Articular chondrocyte of knee joint (primary cell): ENCODE data around the gene NTNG2. TPM values are rescaled to one million over a fixed set of nuclear protein-coding genes. Genes with fewer than 3 reads are reported as not detected.

Source experiments
- total RNA-seq: library from RNA; depleted of rRNA; stranded (reverse); fragments of >200 nt; gene quantifications from 2 replicates; pipeline ENCODE4 v1.2.3, GENCODE V29; 2012

The NTNG2 gene
- total RNA-seq = 32.0 and 40.5 TPM in 2 replicates

GRCh38 chr9:132161743-132162184 is at the start of gene NTNG2:
Gene NTNG2, plus strand, starts transcription at chr9:132162058. Its CDS starts 4,774 bp downstream, at chr9:132166832.

Other genes starting within 250 kb of the NTNG2 start
- 68.6 and 69.4 TPM in 2 replicates for gene MED27, start 82.2 kb upstream of the NTNG2 start, total RNA-seq
- gene SETX, start 192.9 kb downstream of the NTNG2 start, total RNA-seq = 98.0 and 109 TPM in 2 replicates
- 9.9 and 11.9 TPM in 2 replicates for gene TTF1, start 244.8 kb downstream of the NTNG2 start, total RNA-seq
- gene CFAP77, start 248.2 kb downstream of the NTNG2 start, total RNA-seq = 0.13 TPM in 1 of 2 replicates, not detected in the other